Activated CD8-positive, alpha-beta memory T cell treated with anti-CD3 and anti-CD28 coated beads, Interleukin-2, amount 50 U/mL, for 48 hours (primary cell): ENCODE data around the gene PSMB10.
A peak's percentile ranks its signal among the peaks of the same experiment; 100 is the strongest.
"Not testable (repeated sequence)": the region's sequence is repeated elsewhere in the genome, so short reads cannot be mapped to it uniquely, and the experiment has no call there.

Experiments
- DNase-seq: peaks from one replicate; pipeline ENCODE4 v3.0.0-alpha.2; 2020

PSMB10 gene

GRCh38 chr16:67941469-67942199 lies 5.0 kb upstream of the PSMB10 start:
- DNase-seq: no peak

GRCh38 chr16:67940446-67941089 lies 3.9 kb upstream of the PSMB10 start:
- DNase-seq: no peak

DNA sequence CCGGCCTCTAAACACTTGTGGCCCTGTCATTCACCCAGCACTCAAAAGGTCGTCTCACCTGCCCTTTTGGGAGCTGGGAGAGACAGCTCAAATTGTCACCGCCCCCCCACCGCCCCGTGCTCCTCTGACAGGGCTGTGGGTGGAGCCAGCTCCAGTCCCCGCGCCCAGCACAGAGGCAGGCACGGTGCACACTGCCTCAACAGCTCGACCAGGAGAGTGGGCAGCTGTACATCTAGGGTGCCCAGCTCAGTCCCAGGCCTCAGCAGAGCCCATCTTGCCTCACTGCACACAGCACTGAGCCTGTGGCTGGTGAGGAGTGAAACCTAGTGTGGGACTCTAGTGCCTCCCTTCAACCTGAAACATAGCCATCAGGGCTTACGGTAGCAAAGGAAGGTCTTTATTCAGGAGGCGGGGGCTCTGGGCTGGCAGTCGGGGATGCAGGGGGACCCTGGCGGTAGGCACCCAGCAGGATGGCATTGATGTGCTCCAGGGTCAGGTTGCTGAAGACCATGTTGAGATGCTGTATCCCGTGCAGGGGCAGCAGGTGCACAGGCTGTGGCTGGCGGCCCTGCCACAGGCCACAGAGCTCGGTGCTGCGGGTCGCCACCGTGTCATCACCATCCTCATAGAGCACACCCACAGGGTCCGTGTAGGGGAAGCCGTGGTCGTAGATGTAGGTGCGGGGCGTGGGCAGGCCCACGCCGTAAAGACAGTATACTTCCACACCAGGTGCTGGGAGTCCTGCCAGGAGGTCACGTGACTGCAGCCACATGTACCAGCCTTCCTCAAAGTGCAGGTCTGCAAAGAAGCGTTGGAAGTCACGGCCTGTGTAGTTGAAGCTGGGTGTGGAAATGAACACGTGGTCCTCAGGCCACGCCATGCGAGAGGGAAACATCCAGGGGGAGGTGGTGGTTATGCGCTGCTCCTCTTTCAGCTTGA lies 3.1 kb upstream of the PSMB10 start:
- peak; percentile 80 for DNase-seq

DNA sequence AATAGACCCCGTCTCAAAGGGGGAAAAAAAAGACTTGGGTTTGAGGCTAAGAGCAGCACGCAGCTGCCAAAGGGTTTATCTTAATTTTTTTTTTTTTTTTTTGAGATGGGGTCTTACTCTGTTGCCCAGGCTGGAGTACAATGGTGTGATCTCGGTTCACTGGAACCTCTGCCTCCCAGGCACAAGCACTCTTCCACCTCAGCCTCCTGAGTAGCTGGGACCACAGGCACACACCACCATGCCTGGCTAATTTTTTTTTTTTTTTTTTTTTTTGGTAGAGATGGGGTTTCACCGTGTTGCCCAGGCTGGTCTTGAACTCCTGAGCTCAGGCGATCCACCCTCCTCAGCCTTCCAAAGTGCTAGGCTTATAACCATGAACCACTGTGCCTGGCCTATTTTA lies 1.1 kb upstream of the PSMB10 start:
- DNase-seq: not testable (repeated sequence)

DNA sequence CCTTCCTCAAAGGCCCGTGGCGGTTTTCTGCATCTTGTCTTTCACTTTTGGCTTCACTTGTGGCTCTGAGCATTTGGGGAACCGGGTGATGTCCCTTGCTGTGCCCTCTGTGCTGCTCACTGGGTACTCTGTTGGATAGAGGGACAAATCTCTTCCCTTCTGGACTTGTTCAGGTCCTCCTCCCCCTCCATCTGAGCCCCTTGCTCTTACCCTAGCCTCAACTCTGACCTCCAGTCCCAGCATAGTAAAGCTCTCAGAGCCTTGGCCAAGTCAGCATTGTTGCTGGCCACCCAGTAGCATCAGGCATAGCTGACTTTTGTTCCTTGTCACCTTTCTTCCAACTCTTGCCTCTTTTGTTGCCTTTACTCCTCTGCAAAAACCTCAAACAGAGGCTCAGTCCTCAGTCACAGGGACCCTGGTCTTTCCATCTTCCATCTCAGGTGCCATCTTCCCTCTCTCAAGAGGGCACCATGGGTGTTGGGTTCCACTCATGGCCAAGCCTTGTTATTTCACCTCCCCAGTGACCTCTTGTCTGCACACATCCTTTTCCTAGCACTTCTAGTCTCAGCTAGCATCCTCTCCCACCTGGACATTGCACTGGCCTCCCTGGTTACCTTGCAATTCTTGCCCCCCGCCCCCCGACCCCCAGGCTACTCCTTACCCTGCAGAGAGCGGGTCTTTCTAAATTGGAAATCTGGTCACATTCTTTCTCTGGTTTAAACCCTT lies 393 bp upstream of the PSMB10 start:
- no peak for DNase-seq

DNA sequence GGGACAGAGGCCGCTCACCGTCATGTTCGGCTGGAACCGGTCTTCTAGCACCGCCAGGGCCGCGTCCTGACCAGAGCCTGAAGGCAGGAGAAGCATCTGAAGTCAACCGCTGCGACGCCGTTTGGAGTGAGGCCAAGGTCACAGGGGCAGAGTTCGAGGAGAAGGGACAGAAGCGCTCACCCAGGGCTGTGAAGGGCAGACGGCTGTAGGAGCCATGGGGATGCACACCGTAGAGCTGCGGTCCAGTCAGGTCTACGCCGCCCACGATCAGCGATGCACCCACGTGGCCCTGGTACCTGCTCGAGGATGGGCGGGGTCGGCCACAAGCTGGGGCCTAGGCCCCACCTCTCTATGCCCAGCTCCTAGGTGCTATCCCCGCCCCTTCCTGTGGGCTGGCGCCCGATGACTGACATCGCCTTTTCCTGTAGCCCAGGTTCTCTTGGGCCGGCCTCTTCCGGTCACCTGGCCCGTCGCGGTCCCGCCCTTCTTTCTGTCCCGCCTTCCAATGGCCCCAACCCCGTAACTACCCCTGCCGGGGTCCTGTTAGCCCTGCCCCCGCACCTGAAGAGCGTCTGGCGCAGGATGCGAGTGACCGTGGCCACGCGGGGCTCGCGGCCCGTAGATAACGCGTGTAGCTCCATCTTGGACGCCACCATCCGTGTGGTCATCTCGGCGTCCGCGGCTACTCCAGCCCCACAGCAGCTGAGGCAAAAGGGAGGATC lies 1.1 kb downstream of the PSMB10 start:
- DNase-seq: peak; percentile 94

GRCh38 chr16:67935101-67935401 lies 1.6 kb downstream of the PSMB10 start:
- no peak for DNase-seq

GRCh38 chr16:67934306-67935100 lies 2.1 kb downstream of the PSMB10 start:
- DNase-seq: no peak

DNA sequence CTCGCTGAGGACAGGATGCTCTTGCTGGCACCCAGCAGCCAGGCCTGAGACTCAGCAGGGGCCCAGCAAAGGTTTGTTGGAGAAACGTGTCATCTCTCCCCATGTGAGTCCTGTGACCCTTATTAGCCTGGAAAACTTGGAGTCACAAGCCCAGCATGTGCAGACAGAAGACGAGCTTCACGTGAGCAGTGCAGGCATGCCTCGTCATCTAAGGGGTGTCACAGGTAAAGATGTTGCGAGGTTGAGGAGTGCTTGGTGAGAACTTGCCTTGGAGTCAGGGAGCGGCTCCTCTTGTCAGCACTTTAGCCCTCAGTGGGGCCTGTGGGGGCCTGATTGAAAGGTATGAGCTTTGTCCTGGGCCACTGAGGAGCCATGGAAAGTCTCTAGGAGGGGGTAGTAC lies 2.8 kb downstream of the PSMB10 start:
- no peak for DNase-seq

- no peak for DNase-seq
Observed at GRCh38 chr16:67932462-67932840, 4.2 kb downstream of the PSMB10 start.

DNA sequence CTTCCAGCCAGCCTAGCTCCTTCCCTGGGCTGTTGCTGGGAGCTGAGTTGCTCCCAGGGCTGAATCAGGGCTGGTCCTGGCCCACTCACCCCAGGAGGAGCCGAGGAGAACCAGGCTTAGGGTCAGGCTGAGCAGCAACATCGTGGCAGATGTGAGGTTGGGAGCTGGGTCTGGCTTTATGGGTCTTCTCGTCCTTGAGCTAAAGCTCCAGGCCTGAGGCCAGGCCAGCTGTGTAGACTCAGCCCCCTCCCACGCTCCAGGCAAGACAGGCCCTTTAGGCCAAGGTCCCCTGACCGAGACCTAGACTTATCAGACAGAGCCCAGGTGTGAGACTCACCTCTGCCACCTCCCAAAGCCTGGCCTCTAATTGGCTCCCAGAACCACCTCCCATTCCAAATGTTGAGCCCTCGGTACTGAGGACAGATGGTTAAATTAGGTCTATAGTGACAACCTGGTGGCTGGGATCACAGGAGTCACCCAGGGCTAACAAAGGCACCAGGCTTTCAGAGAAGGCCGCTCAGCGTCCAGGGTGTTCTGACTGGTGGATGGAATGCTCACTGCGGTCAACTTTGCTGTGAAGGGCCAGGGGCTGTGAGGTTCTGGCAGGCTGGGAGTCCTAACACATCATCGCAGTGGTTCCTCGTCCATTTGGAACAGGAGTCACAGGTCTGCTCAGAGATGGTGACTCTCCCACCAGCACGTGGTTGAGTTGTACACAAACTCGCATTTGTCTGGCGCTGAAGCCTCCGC lies 4.8 kb downstream of the PSMB10 start, which contains the start of gene CTRL:
CTRL (minus strand) TSS at position 151 of the 750 bp plus-strand sequence; CDS start at position 141, 10 bp downstream.
- DNase-seq: no peak

DNA sequence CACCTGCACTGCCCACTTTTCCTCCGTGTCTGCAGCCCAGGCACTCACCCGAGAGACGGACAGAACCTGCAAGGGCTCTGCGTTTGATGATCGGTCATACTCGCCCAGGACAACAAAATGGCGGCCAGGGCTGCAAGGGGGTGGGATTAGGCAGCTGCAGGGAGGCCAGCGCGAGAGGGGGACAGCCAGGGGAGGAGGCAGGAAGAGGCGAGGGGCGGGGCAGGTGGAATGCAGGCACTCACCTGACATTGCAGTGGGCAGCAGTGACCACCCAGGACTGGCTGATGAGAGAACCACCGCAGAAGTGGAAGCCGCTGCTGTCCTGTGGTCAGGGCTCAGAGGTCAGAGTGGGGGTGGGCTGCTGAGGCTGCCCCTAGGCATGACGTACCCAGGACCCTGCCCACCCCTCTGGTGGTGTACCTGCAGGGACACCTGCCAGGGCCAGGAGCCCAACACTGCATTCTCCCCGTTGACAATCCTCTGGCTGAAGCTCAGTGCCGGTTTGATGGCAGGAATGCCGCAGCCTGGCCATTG lies 5.9 kb downstream of the PSMB10 start:
- DNase-seq: no peak

DNA sequence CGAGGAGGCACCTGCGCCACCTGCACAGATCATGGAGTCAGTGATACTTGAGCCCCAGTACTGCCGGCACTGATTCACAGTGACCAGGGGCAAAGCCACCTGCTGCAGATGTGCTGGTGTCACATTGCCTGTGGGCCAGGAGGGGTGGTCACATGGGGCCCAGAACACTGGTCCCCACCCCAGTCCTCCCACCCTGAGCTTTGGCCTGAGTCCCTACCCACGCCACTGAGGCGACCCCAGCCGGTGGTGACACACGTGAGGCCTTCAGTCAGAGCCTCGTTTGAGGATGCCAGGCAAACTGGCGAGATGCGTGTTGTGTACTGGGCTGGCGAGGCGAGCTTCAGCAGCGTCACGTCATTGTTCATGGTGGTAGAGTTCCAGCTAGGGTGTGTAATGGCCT lies 6.5 kb downstream of the PSMB10 start:
- DNase-seq: no peak

- DNase-seq: peak; percentile 88
Observed at GRCh38 chr16:67928561-67929364, 7.9 kb downstream of the PSMB10 start.

DNA sequence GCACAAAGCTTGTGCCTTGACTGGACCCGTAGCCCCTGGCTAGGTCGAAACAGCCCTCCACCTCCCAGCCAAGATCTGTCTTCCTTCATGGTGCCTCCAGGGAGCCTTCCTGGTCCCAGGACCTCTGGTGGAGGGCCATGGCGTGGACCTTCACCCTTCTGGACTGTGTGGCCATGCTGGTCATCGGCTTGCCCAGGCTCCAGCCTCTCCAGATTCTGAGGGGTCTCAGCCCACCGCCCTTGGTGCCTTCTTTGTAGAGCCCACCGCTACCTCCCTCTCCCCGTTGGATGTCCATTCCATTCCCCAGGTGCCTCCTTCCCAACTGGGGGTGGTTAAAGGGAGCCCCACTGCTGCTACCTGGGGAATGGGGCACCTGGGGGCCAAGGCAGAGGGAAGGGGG lies 8.5 kb downstream of the PSMB10 start:
- no peak for DNase-seq

GRCh38 chr16:67927131-67927941 lies 9.3 kb downstream of the PSMB10 start:
- no peak for DNase-seq

GRCh38 chr16:67926181-67926750 lies 10.4 kb downstream of the PSMB10 start:
- DNase-seq: peak; percentile 53
